GM06990 (cell line): ENCODE measurements around the gene FAM118A.
"Not testable (repeated sequence)": the region's sequence is repeated elsewhere in the genome, so short reads cannot be mapped to it uniquely, and the experiment has no call there.

Source experiments
- DNase-seq: peaks from one replicate; pipeline ENCODE4 v3.0.0-alpha.2; 2011; ENCODE audit not compliant: insufficient read length; ENCODE audit errors: extremely low read depth
- H3K27me3 ChIP-seq: replicated peaks from 2 replicates; pipeline ENCODE4 v1.6.0; 2011; ENCODE audit warnings: low read length; ENCODE audit not compliant: control insufficient read depth, insufficient read depth
- H3K36me3 ChIP-seq: 2 replicates; pipeline ENCODE4 v1.5.1; 2011; ENCODE audit warnings: low read length; ENCODE audit not compliant: control insufficient read depth, insufficient read depth
- H3K4me3 ChIP-seq: replicated peaks from 2 replicates; pipeline ENCODE4 v1.5.1; 2011; ENCODE audit warnings: low read depth, mild to moderate bottlenecking, control low read depth, low read length
- TF ChIP-seq, protein P1 (sequence below): IDR thresholded peaks from 2 replicates; pipeline ENCODE4 v1.5.1; 2011; ENCODE audit warnings: low read length, control low read depth, mild to moderate bottlenecking, inconsistent platforms; ENCODE audit not compliant: insufficient read depth, poor library complexity, severe bottlenecking

FAM118A gene

DNA sequence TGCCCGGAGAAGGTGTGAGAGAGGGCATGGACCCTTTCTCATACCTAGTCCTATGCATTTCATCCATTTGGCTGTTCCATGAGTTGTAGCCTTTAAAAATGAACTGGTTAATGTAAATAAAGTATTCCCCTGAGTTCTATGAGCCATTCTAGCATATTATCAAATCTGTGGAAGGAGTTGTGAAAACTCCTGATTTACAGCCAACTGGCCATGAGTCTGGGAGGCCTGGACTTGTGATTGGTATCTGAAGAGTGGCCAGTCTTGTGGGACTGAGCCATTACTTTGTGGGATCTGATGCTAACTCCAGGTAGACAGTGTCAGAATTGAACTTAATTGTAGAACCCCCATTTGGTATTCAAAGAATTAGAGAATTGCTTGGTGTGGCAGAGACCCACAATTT is 48.4 kb downstream of the FAM118A start:
- Histone ChIP-seq H3K27me3 (no peaks in the 10 kb centered on the region), H3K4me3 (no peak overlapping the region), H3K36me3 (no peaks in the 10 kb centered on the region)
- TF ChIP-seq, protein P1, sequence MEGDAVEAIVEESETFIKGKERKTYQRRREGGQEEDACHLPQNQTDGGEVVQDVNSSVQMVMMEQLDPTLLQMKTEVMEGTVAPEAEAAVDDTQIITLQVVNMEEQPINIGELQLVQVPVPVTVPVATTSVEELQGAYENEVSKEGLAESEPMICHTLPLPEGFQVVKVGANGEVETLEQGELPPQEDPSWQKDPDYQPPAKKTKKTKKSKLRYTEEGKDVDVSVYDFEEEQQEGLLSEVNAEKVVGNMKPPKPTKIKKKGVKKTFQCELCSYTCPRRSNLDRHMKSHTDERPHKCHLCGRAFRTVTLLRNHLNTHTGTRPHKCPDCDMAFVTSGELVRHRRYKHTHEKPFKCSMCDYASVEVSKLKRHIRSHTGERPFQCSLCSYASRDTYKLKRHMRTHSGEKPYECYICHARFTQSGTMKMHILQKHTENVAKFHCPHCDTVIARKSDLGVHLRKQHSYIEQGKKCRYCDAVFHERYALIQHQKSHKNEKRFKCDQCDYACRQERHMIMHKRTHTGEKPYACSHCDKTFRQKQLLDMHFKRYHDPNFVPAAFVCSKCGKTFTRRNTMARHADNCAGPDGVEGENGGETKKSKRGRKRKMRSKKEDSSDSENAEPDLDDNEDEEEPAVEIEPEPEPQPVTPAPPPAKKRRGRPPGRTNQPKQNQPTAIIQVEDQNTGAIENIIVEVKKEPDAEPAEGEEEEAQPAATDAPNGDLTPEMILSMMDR: no peak
- DNase-seq: no peak

DNA sequence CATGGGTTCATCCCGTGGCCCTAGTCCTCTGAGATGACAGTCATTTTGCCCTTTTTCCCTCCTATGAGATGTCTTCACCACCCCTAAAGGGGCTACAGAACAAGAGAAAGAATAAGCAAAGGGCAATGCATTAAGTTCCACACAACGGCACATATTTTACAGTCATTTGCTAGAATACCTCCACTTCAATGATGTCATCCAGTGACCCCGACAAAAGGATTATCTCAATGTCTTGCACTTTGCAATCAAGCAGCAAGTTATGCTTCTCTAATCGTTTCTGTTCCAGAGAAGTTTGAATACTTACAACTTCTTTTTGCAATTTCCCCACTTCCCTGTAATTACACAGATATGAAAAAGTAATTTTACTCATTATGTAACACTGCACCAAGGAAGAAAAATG is 49.9 kb downstream of the FAM118A start:
- Histone ChIP-seq H3K27me3 (no peaks in the 10 kb centered on the region), H3K36me3 (no peaks in the 10 kb centered on the region), H3K4me3 (no peak overlapping the region)
- no peak for DNase-seq
- TF ChIP-seq, protein P1: no peak

DNA sequence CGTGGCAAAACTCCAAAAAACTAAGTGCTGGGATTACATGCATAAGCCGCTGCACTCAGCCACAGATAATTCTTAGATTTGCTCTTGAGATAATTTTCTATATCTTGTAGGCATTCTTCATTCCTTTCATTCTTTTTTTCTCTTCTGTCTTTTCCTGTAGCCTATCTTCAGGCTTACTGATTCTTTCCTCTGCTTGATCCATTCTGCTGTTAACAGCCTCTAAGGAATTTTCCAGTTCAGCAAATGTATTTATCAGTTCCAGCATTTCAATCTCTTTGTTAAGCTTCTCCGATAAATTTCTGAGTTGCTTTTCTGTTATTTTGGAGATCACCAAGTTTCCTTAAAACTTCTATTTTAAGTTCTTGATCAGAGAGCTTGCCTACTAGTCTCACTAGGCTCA is 57.0 kb downstream of the FAM118A start:
- TF ChIP-seq, protein P1: no peak
- no peak for DNase-seq
- no peak overlapping the region for H3K4me3 ChIP-seq
- H3K36me3 ChIP-seq: no peaks in the 10 kb centered on the region
- no peaks in the 10 kb centered on the region for H3K27me3 ChIP-seq

DNA sequence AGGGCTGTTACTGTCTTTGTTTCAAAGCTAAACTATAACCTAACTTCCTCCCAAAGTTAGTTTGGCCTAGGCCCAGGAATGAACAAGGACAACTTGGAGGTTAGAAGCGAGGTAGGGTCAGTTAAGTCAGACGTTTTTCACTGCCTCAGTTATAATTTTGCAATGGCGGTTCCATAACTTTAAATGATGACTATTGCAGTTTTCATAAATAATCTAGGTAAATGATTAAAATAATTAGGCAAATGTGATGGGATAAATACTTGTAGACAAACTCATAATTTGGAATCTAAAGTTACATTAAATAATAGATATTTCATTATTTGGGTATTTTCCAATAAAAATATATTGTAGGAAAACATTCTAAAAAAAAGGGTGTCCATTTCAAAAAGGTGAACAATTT is 63.9 kb downstream of the FAM118A start:
- not testable (repeated sequence) for H3K27me3 ChIP-seq, DNase-seq, H3K36me3 ChIP-seq, H3K4me3 ChIP-seq

DNA sequence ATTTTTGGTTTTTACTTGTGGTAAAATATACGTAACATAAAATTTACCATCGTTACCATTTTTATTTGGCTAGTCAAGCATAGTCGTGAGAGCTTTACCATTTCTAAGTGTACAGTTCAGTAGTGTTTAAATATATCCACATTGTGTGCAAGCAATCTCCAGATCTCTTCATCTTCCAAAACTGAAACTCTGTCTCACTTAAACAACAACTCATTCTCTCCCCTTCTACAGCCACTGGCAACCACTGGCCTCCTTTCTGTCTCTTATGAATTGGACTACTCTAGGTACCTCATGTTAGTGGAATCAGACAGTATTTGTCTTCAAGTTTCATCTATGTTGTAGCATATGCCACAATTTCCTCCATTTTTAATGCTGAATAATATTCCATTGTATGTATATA is 66.3 kb downstream of the FAM118A start:
- Histone ChIP-seq H3K4me3 (no peak overlapping the region), H3K36me3 (no peaks in the 10 kb centered on the region), H3K27me3 (no peaks in the 10 kb centered on the region)
- TF ChIP-seq, protein P1: no peak
- DNase-seq: peak; percentile 26

DNA sequence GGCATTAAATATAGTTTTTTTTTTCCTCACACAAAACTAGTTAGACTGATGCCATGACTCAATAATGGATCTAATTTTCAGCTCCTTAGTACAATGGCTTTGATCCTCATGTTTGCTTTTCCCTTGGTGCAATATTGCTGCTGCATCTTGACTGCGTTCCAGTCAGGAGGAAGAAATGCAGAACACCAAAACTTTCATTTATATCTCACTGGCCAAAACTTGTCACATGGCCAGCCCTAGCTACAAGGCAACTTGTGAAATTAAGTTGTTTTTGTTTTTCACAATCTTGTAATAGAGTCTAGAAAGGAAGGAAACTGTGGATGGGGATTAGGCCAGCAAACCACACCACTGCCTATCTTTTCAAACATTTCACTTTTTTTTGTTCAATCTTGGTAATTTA is 67.0 kb downstream of the FAM118A start:
- no peak for DNase-seq
- H3K36me3 ChIP-seq: no peaks in the 10 kb centered on the region
- no peaks in the 10 kb centered on the region for H3K27me3 ChIP-seq
- TF ChIP-seq, protein P1: no peak
- H3K4me3 ChIP-seq: no peak overlapping the region
